HG03196 (cell line): ENCODE data around the gene IL18BP.

Experiments used
- ATAC-seq: cut with Tn5 transposase; IDR thresholded peaks from one replicate; pipeline ENCODE4 v1.9.1; 2021; ENCODE audit not compliant: unreplicated experiment

Gene IL18BP

GRCh38 chr11:71996517-71996916, 2.2 kb upstream of the IL18BP start:
- ATAC-seq = no peak

GRCh38 chr11:71996946-71997345, 1.8 kb upstream of the IL18BP start:
- ATAC-seq = no peak

- ATAC-seq = no peak
Measured at GRCh38 chr11:71997594-71997993, 1.1 kb upstream of the IL18BP start.

- no peak for ATAC-seq
Measured at GRCh38 chr11:71998061-71998460, 648 bp upstream of the IL18BP start.

GRCh38 chr11:71999362-71999761, 653 bp downstream of the IL18BP start:
- ATAC-seq = no peak

DNA sequence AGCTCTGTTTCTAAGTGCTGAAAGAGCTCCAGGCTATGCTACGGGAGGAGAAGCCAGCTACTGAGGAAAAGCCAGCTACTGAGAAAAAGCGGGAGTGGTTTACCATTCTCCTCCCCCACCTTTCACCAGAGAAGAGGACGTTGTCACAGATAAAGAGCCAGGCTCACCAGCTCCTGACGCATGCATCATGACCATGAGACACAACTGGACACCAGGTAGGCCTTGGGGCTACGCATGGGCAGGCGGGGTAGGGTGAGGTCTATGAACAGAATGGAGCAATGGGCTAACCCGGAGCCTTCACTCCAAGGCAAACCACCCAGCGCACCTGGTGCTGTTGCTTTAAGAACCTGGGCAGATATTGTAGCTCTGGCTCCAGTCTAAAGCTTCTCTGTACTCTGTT, 1.1 kb downstream of the IL18BP start:
- ATAC-seq = no peak

- no peak for ATAC-seq
Measured at GRCh38 chr11:72000202-72000867, 1.6 kb downstream of the IL18BP start.

GRCh38 chr11:72001285-72001684, 2.6 kb downstream of the IL18BP start:
- no peak for ATAC-seq

GRCh38 chr11:72001834-72002591, 3.3 kb downstream of the IL18BP start:
- ATAC-seq = no peak

GRCh38 chr11:72002841-72003775, 4.4 kb downstream of the IL18BP start:
- no peak for ATAC-seq

DNA sequence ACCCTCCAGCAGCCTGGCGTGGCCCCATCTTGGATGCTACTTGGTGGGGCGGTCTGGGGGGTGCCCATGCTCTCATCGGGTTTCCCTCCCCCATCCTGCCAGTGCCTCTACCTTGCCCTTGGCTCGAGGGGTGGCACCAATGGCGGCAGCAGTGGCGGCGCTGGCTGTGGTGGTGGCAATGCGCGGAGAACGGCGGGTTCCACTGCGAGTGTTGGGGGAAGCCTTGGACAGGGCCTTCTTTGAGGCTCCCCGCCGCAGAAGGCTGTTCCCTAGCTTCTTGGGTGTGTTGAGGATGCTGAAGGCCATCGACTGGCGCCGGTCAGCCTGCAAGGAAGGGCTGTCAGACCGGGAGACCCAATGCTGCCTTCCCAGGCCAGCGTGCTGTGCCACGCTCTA, 5.1 kb downstream of the IL18BP start:
- ATAC-seq = no peak

DNA sequence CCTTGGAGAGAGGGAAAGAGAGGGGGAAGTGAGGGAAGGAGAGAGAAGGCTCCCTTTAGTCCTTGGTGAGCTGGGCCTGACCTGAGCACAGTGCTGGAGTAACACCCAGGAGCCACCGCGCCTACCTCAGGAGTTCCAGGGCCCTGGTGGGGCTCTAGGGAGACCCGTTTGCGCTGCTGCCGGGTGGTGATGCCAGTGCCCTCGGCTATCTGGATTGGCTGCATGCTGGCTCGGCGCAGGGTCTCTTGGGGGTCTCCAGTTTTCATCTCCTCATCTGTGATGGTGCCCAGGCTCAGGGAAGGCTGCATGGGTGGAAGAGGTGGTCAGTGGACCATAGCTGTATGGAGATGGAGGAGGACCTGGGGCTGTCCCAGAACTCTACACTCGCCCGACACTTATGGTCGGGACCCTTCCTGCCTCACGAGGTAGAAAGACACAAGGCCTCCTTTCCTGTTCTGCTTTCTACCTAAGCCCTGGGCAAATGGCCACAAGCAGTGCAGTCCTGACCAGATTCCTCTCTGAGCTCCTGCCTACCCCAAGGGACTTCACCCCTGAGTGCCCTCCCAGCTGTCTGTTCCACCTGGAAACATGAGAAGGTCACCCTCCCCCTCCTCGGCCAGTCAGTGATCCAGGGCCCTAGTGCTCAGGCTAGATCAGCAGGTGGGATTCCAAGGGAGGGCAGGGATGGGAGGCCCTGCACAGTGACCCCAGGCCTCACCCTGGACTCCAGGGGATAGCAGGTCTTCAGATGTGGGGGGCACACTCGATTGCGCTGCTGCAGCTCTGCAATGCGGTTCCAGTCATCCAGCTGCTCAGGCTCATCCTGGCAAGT, 6.0 kb downstream of the IL18BP start:
- ATAC-seq = no peak

GRCh38 chr11:72005347-72006260, 6.9 kb downstream of the IL18BP start:
- no peak for ATAC-seq

- ATAC-seq = no peak
Measured at GRCh38 chr11:72006309-72007088, 7.8 kb downstream of the IL18BP start.

GRCh38 chr11:72007089-72007476, 8.4 kb downstream of the IL18BP start:
- no peak for ATAC-seq

- ATAC-seq = no peak
Measured at GRCh38 chr11:72007587-72007986, 8.9 kb downstream of the IL18BP start.

DNA sequence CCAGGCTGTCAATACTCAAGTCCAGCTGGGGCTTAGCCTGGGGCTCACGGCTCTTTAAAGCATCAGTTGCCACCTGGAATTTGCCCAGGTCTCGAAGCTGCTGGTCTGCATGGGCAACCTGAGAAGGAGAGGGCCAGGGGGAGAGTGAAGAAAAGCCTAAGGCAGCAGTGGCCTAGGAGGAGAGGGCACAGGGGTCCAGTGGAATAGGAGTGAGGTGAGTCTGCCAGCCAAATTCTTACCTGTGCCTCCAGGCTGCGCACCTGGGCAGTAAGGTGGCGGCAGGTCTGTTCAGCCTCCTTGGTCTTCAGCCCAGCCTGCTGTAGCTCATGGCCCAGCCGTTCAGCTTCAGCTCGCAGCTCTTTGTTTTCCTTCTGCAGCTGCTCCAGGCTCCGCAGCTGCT, 10.0 kb downstream of the IL18BP start:
- no peak for ATAC-seq

- ATAC-seq = no peak
Measured at GRCh38 chr11:72009156-72009555, 10.4 kb downstream of the IL18BP start.
